Smooth muscle cell of the brain vasculature (primary cell): ENCODE data around the gene SERPINB10.
A peak's percentile ranks its signal among the peaks of the same experiment; 100 is the strongest.

Experiments
- DNase-seq: peaks from one replicate; pipeline ENCODE4 v3.0.0-alpha.2; 2012; ENCODE audit warnings: low read depth, low spot score

SERPINB10 gene

GRCh38 chr18:63947051-63947790 is 39.5 kb downstream of the SERPINB10 start:
- DNase-seq, result no peak

GRCh38 chr18:63949068-63949737 is 41.4 kb downstream of the SERPINB10 start, which contains the start of gene HMSD:
HMSD (plus strand) TSS chr18:63949301; CDS start chr18:63953456, 4,155 bp downstream.
- DNase-seq, result no peak

- no peak for DNase-seq
Measured at GRCh38 chr18:63951302-63951705, 43.5 kb downstream of the SERPINB10 start.

- DNase-seq, result no peak
Measured at GRCh38 chr18:63953811-63954210, 46.1 kb downstream of the SERPINB10 start.

- DNase-seq, result no peak
Measured at GRCh38 chr18:63956755-63957154, 49.0 kb downstream of the SERPINB10 start.

- no peak for DNase-seq
Measured at GRCh38 chr18:63960891-63961290, 53.1 kb downstream of the SERPINB10 start.

GRCh38 chr18:63961435-63961980 is 53.8 kb downstream of the SERPINB10 start:
- DNase-seq, result no peak

- no peak for DNase-seq
Measured at GRCh38 chr18:63962137-63962536, 54.4 kb downstream of the SERPINB10 start.

- no peak for DNase-seq
Measured at GRCh38 chr18:63963615-63964256, 56.0 kb downstream of the SERPINB10 start.

- DNase-seq, result no peak
Measured at GRCh38 chr18:63964908-63965307, 57.1 kb downstream of the SERPINB10 start.

- no peak for DNase-seq
Measured at GRCh38 chr18:63965716-63966330, 58.1 kb downstream of the SERPINB10 start.

GRCh38 chr18:63969942-63970808 is 62.4 kb downstream of the SERPINB10 start, which contains the start of gene SERPINB8:
SERPINB8 (plus strand) TSS chr18:63970081; CDS start chr18:63978309, 8,228 bp downstream.
- peak; percentile 78 for DNase-seq

- DNase-seq, result no peak
Measured at GRCh38 chr18:63970809-63971205, 63.0 kb downstream of the SERPINB10 start.

GRCh38 chr18:63971320-63972001 is 63.7 kb downstream of the SERPINB10 start:
- DNase-seq, result no peak

GRCh38 chr18:63972002-63972376 is 64.2 kb downstream of the SERPINB10 start:
- DNase-seq, result no peak

- DNase-seq, result no peak
Measured at GRCh38 chr18:63974991-63975390, 67.2 kb downstream of the SERPINB10 start.

- no peak for DNase-seq
Measured at GRCh38 chr18:63975628-63976027, 67.9 kb downstream of the SERPINB10 start.

- DNase-seq, result no peak
Measured at GRCh38 chr18:63977040-63977439, 69.3 kb downstream of the SERPINB10 start.

GRCh38 chr18:63979409-63979920 is 71.7 kb downstream of the SERPINB10 start:
- DNase-seq, result no peak

GRCh38 chr18:63980027-63980426 is 72.3 kb downstream of the SERPINB10 start:
- DNase-seq, result no peak
